B cell (primary cell): ENCODE data around the gene LRRN4.

ENCODE experiments used
- CTCF ChIP-seq: fragments of 200-600 bp; IDR thresholded peaks from one replicate; pipeline ENCODE4 v1.8.0; 2022; ENCODE audit warnings: antibody characterized with exemption, mild to moderate bottlenecking
- EZH2 ChIP-seq: IDR thresholded peaks from 2 replicates; pipeline ENCODE4 v1.6.1; 2012; ENCODE audit warnings: borderline replicate concordance, low read depth, mild to moderate bottlenecking, moderate library complexity, low read length; ENCODE audit not compliant: insufficient read depth, poor library complexity, severe bottlenecking

GRCh38 chr20:6061544-6061943 lies 7.7 kb upstream of the LRRN4 start:
- no peak for TF ChIP-seq CTCF
- no peak for TF ChIP-seq EZH2
